A549 treated with CORT108297 at 1 μM for 4 hours (cell line): ENCODE data around the gene DNAJC18. TPM values are rescaled to one million over a fixed set of nuclear protein-coding genes. Genes with fewer than 3 reads are reported as not detected.

ENCODE experiments used
- total RNA-seq: library from RNA; stranded (reverse); fragments of 200-300 nt; extraction: Qiagen RNA extraction; gene quantifications from 5 replicates; pipeline ENCODE4 v1.2.3, GENCODE V29; 2022

DNAJC18 gene
- total RNA-seq = 6.1 to 7.8 TPM (median 6.9 TPM) in 5 replicates

GRCh38 chr5:139439013-139439903 is at the start of gene DNAJC18:
DNAJC18 (minus strand) TSS chr5:139439525; CDS start chr5:139439445, 80 bp downstream.

GRCh38 chr5:139482050-139482889 is 42.9 kb upstream of the DNAJC18 start, which contains the start of gene STING1:
STING1 (minus strand) TSS chr5:139482758; CDS start chr5:139481704, 1,054 bp downstream.

GRCh38 chr5:139470821-139471300 is 31.5 kb upstream of the DNAJC18 start, which contains the start of gene SMIM33:
SMIM33 (plus strand) TSS chr5:139471004; CDS start chr5:139471122, 118 bp downstream.

GRCh38 chr5:139462586-139463276 is 23.4 kb upstream of the DNAJC18 start, which contains the start of gene ECSCR:
ECSCR (minus strand) TSS chr5:139462743; CDS start chr5:139462670, 73 bp downstream.

DNA sequence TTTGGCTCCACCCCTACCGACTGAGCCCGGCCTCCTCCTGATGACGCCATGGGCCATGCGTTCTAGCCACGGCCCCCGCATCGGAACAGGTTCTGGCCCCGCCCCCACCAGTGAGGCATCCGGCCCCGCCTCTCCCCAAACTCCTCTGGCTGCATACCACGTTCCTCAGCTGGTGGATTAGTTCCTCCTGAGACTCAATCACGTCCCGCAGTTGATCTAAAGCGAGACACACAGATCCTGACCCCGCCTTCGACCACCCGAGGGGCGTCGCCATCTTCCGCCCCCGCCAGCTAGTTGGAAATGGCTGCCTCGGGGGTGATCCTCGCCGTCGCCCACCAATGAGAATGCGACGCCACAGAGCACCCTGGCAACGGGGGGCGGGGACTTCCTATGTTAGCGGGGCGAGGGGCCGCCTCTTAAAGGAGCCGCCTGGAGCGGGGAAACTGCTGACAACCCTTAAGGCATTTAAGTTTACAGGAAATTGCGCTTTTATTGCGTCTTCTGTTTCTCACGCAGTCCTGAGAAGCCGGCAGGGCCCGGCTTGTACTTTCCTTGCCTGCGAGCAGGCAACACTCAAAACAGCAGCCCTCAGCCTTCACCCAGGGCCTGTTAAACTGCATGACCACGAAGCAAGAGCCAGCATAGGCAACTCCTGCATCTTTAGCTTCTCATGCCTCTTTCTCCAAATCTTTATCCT is 35.4 kb downstream of the DNAJC18 start, which contains the start of gene SPATA24:
TSS of gene SPATA24 (minus strand) at position 303 of the 697 bp plus-strand sequence. CDS start at position 274, 29 bp downstream.

DNA sequence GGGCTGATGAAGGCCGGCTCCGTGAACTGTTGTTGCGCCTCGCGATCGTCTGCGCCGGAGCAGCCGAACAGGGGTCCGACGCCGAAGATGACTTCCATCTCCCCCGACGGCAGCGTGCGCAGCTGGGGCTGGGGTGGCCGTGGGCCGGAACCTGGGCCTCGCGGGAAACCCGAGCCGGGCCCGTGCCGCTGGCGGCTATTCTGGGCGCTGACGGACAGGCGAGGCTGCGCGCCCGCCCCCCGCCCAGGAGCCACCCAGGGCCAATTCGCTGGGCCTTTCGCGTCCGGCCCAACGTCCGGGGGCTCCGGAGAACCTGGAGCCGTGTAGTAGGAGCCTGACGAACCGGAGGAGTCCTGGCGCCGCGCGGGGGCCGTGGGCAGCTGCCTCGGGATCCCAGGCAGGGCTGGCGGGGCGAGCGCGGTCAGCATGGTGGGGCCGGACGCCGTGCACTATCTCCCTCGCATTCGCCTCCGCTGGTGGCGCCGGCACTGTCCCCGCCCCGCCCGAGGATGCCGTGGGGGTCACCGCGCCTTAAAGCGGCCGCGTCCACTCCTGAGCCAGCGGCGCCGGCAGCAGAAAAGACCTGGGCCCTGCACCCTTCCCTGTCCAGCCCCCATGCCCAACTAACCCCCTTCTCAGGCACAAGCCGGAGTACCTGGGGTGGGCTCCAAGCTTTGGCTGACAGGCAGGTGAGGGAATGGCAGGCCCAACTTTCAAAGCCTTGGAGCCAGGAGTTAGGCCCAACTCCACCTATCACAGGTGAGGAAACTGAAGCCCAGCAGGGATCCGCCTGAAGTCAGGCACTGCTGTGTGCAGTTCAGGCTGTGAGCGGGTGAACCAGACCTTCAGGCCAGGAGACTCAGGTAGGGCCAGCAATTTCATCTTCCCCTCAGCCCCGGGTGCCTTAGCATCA is 44.4 kb downstream of the DNAJC18 start, which contains the start of gene PROB1:
TSS of gene PROB1 (minus strand) at position 451 of the 913 bp plus-strand sequence. CDS start at position 428, 23 bp downstream.

GRCh38 chr5:139389701-139390638 is 49.4 kb downstream of the DNAJC18 start, which contains the start of gene MZB1:
MZB1 (minus strand) TSS chr5:139389913; CDS start chr5:139389856, 57 bp downstream.

GRCh38 chr5:139383275-139383992 is 55.9 kb downstream of the DNAJC18 start, which contains the start of gene SLC23A1:
SLC23A1 (minus strand) TSS chr5:139383297; CDS start chr5:139383253, 44 bp downstream.

Other genes with a start within 250 kb of the DNAJC18 start
- 23.9 to 27.0 TPM (median 26.4 TPM) in 5 replicates for gene SIL1, start 241.2 kb downstream of the DNAJC18 start, total RNA-seq
- gene MATR3, start 145.8 kb downstream of the DNAJC18 start, total RNA-seq = 160 to 187 TPM (median 181 TPM) in 5 replicates
- gene PAIP2, start 97.7 kb downstream of the DNAJC18 start, total RNA-seq = 82.3 to 109 TPM (median 83.5 TPM) in 5 replicates
- gene SLC23A1, start 56.2 kb downstream of the DNAJC18 start, total RNA-seq = 0.92 to 1.5 TPM (median 1.4 TPM) in 5 replicates
- gene MZB1, start 49.6 kb downstream of the DNAJC18 start, total RNA-seq = 0.09 to 0.47 TPM (median 0.16 TPM) in 3 of 5 replicates, not detected in the others
- 0.17 to 0.38 TPM (median 0.28 TPM) in 5 replicates for gene PROB1, start 44.4 kb downstream of the DNAJC18 start, total RNA-seq
- 4.3 to 6.3 TPM (median 5.3 TPM) in 5 replicates for gene SPATA24, start 35.4 kb downstream of the DNAJC18 start, total RNA-seq
- not detected in 5 replicates for gene ECSCR, start 23.2 kb upstream of the DNAJC18 start, total RNA-seq
- gene SMIM33, start 31.5 kb upstream of the DNAJC18 start, total RNA-seq = not detected in 5 replicates
- 0.89 to 1.6 TPM (median 0.93 TPM) in 5 replicates for gene STING1, start 43.2 kb upstream of the DNAJC18 start, total RNA-seq
- gene UBE2D2, start 121.8 kb upstream of the DNAJC18 start, total RNA-seq = 118 to 171 TPM (median 165 TPM) in 5 replicates
- 18.5 to 26.9 TPM (median 22.9 TPM) in 5 replicates for gene CXXC5, start 208.8 kb upstream of the DNAJC18 start, total RNA-seq